ENCODE measurements around the gene FBH1. TPM values are rescaled to one million over a fixed set of nuclear protein-coding genes. Genes with fewer than 3 reads are reported as not detected.

Gene FBH1
- total RNA-seq, 1 experiment from 2014 or later, result 93.3 TPM

DNA sequence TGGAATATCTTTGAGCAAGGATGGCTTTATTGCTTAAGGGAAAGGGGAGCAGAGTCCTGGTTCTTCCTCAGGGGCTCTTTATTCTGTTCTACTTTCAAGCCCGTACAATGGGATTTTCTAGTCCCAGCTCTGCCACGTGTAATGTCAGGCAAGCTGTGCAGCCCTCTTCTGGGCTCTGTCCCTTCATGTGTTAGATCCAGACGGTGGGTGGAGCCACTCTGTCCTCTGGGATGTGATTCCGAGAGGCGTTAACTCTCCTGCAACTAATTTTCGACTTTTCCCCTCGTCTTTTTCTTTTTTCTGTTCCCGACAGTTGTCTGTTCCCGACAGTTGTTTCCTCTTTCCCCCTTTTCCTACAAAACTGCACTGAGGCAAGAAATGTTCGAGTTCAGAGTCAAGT is 34.8 kb downstream of the FBH1 start:
- no peak overlapping the region for H3K4me3 ChIP-seq
- H3K4me1 ChIP-seq (replicated peaks), result no peaks in the 10 kb centered on the region
- H3K9me3 ChIP-seq (replicated peaks), result no peaks in the 10 kb centered on the region
- no peak overlapping the region for H3K27ac ChIP-seq
- H3K36me3 ChIP-seq, result peaks cover 93% of the 10 kb centered on the region
- DNase-seq (ENCODE audit: low read depth in 1 of 2, low spot score in 2 of 2), result no peak
- H3K27me3 ChIP-seq (replicated peaks), result no peaks in the 10 kb centered on the region

DNA sequence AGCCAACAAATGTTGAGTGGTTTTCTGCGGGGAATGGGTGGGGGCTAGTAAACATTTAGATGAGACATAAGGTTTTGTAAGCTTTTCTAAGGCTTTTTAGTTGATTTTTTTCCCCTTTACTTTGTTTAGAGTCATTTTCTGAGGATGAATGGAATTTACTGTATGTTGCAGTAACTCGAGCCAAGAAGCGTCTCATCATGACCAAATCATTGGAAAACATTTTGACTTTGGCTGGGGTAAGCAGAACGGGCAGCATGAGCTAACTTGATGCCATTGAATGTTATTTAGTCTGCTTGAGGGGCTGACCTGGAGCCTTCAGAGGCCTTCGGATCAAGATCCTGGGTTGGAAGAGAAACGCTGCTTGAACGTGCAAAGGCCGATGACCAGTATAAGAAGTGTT is 37.3 kb downstream of the FBH1 start:
- Histone ChIP-seq H3K4me1 (replicated peaks) (no peaks in the 10 kb centered on the region), H3K9me3 (replicated peaks) (no peaks in the 10 kb centered on the region), H3K4me3 (no peak overlapping the region), H3K27ac (no peak overlapping the region), H3K27me3 (replicated peaks) (no peaks in the 10 kb centered on the region), H3K36me3 (peaks cover 91% of the 10 kb centered on the region)
- DNase-seq (ENCODE audit: low read depth in 1 of 2, low spot score in 2 of 2), result no peak

DNA sequence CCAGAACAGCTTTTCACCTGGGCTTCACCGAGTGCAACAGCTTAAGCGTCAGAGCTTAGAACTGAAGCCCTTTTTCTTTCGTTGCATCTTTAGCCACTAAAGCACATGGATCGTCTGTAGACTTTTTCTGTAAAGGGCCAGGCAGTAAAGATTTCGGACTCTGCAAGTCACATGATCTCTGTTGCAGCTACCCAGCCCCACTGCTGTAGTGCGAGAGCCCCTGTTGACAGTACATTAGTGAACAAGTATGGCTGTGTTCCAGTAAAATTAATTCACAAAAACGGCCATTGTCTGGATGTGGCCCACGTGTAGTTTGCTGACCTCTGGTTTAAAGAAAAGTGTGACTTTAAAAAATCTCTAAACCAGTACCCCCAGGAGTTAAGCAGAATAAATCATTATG is 39.4 kb downstream of the FBH1 start:
- peaks cover 79% of the 10 kb centered on the region for H3K36me3 ChIP-seq

DNA sequence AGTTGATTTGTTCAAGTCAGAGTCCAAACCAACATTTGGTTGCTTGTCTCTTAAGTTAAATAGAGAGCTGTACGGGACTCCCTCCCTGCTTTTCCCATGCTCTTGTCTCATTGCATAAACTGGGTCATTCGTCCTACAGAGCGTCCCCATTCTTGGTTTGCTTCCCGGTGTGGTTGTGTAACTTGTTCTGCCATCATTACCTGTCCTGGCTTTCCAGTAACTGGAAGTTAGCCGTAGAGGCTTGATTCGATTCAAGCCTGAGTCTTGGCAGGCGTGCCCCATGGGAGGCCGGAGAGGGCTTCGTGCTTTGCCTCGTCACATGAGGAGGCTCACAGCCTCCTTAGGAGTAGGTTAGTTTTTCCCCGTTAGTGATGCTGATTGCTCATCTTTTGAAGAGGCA is 40.2 kb downstream of the FBH1 start:
- no peak for DNase-seq (ENCODE audit: low read depth in 1 of 2, low spot score in 2 of 2)
- H3K27me3 ChIP-seq (replicated peaks), result no peaks in the 10 kb centered on the region
- H3K4me3 ChIP-seq, result no peak overlapping the region
- H3K27ac ChIP-seq, result no peak overlapping the region
- no peaks in the 10 kb centered on the region for H3K9me3 ChIP-seq (replicated peaks)
- H3K4me1 ChIP-seq (replicated peaks), result no peaks in the 10 kb centered on the region
- peaks cover 77% of the 10 kb centered on the region for H3K36me3 ChIP-seq

More for the DNA sequence above, 39.4 kb downstream of the FBH1 start:
- no peaks in the 10 kb centered on the region for H3K4me1 ChIP-seq (replicated peaks)
- no peak overlapping the region for H3K4me3 ChIP-seq
- no peak for DNase-seq (ENCODE audit: low read depth in 1 of 2, low spot score in 2 of 2)
- no peaks in the 10 kb centered on the region for H3K27me3 ChIP-seq (replicated peaks)
- no peaks in the 10 kb centered on the region for H3K9me3 ChIP-seq (replicated peaks)
- H3K27ac ChIP-seq, result no peak overlapping the region

DNA sequence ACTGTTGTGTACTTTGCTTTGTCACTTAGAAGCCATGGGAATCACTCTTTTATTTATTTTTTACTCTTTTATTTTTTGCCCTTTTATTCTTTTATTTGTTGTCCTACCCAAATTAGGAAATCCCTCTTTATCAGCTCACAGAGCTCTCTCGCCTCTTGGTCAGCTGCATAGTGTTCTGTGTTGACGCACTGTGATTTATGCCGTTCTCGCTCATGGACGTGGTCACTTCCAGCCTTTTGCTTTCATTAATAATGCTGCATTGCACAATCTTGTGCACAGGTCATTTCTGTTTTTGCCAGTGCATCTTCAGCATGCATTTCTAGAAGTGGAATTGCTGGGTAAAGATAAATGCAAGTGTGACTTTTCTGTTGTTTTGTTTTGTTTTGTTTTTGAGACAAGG is 42.3 kb downstream of the FBH1 start:
- H3K4me3 ChIP-seq, result no peak overlapping the region
- no peaks in the 10 kb centered on the region for H3K4me1 ChIP-seq (replicated peaks)
- no peaks in the 10 kb centered on the region for H3K9me3 ChIP-seq (replicated peaks)
- no peak overlapping the region for H3K27ac ChIP-seq
- H3K36me3 ChIP-seq, result peaks cover 77% of the 10 kb centered on the region
- no peak for DNase-seq (ENCODE audit: low read depth in 1 of 2, low spot score in 2 of 2)
- H3K27me3 ChIP-seq (replicated peaks), result no peaks in the 10 kb centered on the region

DNA sequence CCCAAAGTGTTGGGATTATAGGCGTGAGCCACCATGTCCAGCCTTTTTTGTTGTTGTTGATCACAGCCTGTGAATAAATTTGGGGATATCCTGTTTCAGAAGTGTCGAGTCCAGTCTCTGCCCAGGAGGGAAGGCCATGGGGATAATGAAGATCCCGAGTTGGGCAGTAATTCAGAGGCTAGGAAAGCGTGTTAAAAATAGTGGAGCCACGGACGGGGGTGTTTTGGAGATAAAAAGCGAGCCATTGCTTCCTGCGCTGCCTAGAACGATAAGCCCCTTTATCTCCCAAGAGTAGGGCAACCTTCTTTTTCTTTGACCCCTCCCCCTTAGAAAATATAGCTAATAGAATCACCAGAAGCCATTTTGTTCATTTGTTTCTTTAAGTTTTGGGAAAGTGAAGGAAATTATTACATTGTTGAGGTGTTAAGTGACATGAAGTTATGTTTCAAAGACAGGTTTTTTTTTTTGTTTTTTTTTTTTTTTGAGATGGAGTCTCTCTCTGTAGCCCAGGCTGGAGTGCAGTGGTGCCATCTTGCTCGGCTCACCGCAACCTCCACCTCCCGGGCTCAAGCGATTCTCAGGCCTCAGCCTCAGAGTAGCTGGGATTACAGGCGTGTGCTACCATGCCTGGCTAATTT is 44.0 kb downstream of the FBH1 start:
- Histone ChIP-seq H3K4me1 (replicated peaks) (no peaks in the 10 kb centered on the region), H3K36me3 (peaks cover 77% of the 10 kb centered on the region), H3K27me3 (replicated peaks) (no peaks in the 10 kb centered on the region), H3K4me3 (no peak overlapping the region), H3K27ac (no peak overlapping the region), H3K9me3 (replicated peaks) (no peaks in the 10 kb centered on the region)
- DNase-seq (ENCODE audit: low read depth in 1 of 2, low spot score in 2 of 2), result no peak

DNA sequence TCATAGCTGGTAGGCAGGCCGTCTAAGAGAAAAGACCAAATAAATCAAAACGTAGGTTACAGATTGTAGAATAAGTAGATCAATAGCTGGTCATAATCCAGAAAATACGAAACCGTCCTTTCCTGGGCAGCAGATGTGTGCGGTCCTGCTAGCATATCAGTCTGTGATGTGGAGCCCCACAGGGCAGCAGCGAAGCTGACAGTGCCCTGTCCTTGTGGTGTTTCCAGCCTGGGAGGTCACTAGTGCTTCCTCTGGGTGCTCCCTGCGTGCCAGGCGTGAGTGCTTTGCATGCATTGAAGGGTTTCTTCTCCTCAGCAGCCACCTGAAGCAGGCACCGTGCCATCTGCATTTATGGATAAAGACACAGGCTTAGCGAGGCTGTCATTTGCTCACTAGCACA is 45.6 kb downstream of the FBH1 start:
- no peak overlapping the region for H3K4me3 ChIP-seq
- H3K27me3 ChIP-seq (replicated peaks), result no peaks in the 10 kb centered on the region
- H3K9me3 ChIP-seq (replicated peaks), result no peaks in the 10 kb centered on the region
- DNase-seq (ENCODE audit: low read depth in 1 of 2, low spot score in 2 of 2), result no peak
- peaks cover 61% of the 10 kb centered on the region for H3K36me3 ChIP-seq
- no peaks in the 10 kb centered on the region for H3K4me1 ChIP-seq (replicated peaks)
- no peak overlapping the region for H3K27ac ChIP-seq

DNA sequence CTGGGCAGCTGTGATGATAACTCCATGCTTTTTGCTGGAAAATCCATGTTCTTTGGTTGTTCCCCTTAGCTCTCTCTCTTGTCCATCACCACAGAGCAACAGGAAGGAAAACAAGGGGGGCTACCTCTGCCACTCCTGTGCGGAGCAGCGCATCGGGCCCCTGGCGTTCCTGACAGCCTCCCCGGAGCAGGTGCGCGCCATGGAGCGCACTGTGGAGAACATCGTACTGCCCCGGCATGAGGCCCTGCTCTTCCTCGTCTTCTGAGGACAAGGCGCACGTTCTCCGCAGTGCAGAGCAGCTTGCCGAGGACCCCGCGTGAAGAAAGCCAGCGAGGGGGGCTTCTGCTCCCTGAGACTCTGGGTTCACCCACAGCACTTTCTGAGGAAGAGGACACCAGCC is 47.0 kb downstream of the FBH1 start:
- no peak for DNase-seq (ENCODE audit: low read depth in 1 of 2, low spot score in 2 of 2)
- Histone ChIP-seq H3K9me3 (replicated peaks) (no peaks in the 10 kb centered on the region), H3K4me3 (no peak overlapping the region), H3K27ac (no peak overlapping the region), H3K4me1 (replicated peaks) (no peaks in the 10 kb centered on the region), H3K36me3 (peaks cover 53% of the 10 kb centered on the region), H3K27me3 (replicated peaks) (no peaks in the 10 kb centered on the region)

DNA sequence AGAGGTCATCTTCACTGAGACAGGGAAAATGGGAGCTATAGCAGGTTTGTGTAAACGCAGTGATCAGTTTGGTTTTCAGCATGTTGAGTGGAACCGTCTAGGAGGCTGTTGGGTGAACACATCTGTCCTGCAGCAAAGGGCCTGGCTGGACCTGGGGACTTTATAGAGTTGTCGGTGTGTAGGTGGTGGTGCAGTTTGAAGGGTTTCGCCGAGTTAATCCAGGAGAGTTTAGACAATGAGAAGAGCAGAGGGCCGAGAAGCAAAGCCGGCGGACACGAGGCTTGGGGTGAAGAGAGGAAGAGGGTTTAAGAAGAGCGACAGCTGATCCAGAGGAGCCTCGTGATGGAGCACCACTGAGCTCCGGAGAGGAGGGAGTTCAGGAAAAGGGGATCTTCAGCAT is 48.2 kb downstream of the FBH1 start:
- no peaks in the 10 kb centered on the region for H3K27me3 ChIP-seq (replicated peaks)
- H3K4me1 ChIP-seq (replicated peaks), result no peaks in the 10 kb centered on the region
- DNase-seq (ENCODE audit: low read depth in 1 of 2, low spot score in 2 of 2), result no peak
- H3K36me3 ChIP-seq, result peaks cover 43% of the 10 kb centered on the region
- no peak overlapping the region for H3K4me3 ChIP-seq
- H3K27ac ChIP-seq, result no peak overlapping the region
- no peaks in the 10 kb centered on the region for H3K9me3 ChIP-seq (replicated peaks)

DNA sequence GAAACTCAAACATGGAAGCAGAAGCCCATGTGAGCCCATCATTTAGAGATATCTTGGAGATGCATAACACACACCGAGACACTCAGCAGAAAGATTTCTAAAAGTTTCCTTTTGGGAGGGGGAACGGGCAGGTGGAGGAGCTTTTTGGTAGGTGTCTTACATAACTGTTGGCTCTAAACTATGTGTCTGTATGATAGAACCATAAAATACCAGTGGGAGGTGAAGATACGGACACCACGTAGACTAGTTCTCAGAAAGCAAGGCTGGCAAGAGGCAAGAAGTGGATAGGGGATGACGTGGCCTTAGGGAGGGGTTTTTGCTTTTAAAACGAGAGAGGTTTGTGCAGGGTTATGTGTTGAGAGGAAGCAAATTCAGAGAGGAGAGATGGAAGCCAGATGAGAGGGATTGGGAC is 50.8 kb downstream of the FBH1 start:
- Histone ChIP-seq H3K4me3 (no peak overlapping the region), H3K27ac (no peak overlapping the region), H3K4me1 (replicated peaks) (peaks cover 17% of the 10 kb centered on the region), H3K36me3 (peaks cover 29% of the 10 kb centered on the region), H3K9me3 (replicated peaks) (no peaks in the 10 kb centered on the region), H3K27me3 (replicated peaks) (no peaks in the 10 kb centered on the region)
- DNase-seq (ENCODE audit: low read depth in 1 of 2, low spot score in 2 of 2), result no peak

DNA sequence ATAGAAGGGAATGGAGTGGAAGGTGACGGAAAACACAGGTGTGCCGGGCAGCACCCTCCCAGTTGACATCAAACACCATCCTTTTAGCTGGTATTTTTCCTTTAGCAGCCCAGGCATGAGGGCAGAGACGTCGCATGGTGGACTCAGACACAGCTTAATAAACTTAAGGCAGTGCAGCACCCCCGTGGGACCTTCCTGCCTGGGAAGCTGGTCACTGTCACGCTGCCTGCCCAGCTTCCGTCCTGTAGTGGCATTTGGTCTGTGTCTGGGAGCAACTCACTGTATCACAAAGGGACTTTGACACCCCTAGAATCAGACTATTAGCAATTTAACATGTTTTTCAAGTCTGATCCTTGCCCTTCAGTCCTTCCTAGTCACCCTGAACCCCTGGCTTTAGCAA is 51.5 kb downstream of the FBH1 start:
- H3K27me3 ChIP-seq (replicated peaks), result no peaks in the 10 kb centered on the region
- peaks cover 22% of the 10 kb centered on the region for H3K36me3 ChIP-seq
- no peak overlapping the region for H3K27ac ChIP-seq
- no peak for DNase-seq (ENCODE audit: low read depth in 1 of 2, low spot score in 2 of 2)
- H3K4me3 ChIP-seq, result no peak overlapping the region
- H3K4me1 ChIP-seq (replicated peaks), result peaks cover 24% of the 10 kb centered on the region
- H3K9me3 ChIP-seq (replicated peaks), result no peaks in the 10 kb centered on the region

DNA sequence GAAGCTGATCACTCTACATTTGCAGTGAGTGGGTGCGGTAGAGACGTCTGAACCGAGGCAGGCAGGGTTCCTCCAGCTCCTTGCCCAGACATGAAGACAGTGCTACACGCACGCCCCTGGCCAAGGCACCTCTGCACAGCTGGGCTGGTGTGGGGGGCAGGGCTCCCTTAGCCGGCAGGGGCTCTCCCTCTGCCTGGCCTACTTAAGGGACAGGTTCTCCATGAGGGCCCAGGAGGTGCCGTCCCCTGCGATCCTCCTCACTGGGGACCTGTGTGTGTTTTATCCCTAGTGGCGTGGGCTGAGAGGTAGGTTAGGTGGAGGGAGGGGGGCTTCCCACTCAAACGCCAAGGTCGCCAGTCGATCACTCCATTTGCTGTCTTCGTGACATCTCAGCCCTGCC is 52.0 kb downstream of the FBH1 start:
- H3K9me3 ChIP-seq (replicated peaks), result no peaks in the 10 kb centered on the region
- no peak overlapping the region for H3K4me3 ChIP-seq
- H3K36me3 ChIP-seq, result peaks cover 18% of the 10 kb centered on the region
- peaks cover 24% of the 10 kb centered on the region for H3K4me1 ChIP-seq (replicated peaks)
- DNase-seq (ENCODE audit: low read depth in 1 of 2, low spot score in 2 of 2), result no peak
- H3K27me3 ChIP-seq (replicated peaks), result no peaks in the 10 kb centered on the region
- H3K27ac ChIP-seq, result no peak overlapping the region

DNA sequence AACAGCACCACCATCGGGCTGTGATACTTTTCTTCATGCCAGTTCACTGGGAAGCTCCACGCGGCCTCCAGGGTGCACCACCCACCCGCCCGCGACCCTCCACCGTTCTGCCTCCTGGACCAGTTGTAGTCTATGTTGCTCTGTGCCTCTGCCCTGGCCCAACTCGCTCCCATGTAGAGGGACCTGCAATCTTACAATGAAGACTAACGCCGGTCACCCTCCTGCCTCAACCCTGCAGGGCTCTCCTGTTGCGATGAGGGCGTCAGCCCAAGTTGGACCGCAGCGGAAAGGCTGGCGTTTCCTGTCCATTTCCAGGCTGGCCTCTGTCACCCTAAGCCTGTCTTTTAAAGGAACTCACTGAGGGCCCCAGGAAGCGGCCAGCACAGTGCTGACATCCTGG is 52.4 kb downstream of the FBH1 start:
- peaks cover 13% of the 10 kb centered on the region for H3K36me3 ChIP-seq
- H3K9me3 ChIP-seq (replicated peaks), result no peaks in the 10 kb centered on the region
- H3K4me3 ChIP-seq, result no peak overlapping the region
- no peak overlapping the region for H3K27ac ChIP-seq
- DNase-seq (ENCODE audit: low read depth in 1 of 2, low spot score in 2 of 2), result no peak
- H3K4me1 ChIP-seq (replicated peaks), result peaks cover 24% of the 10 kb centered on the region
- H3K27me3 ChIP-seq (replicated peaks), result no peaks in the 10 kb centered on the region

DNA sequence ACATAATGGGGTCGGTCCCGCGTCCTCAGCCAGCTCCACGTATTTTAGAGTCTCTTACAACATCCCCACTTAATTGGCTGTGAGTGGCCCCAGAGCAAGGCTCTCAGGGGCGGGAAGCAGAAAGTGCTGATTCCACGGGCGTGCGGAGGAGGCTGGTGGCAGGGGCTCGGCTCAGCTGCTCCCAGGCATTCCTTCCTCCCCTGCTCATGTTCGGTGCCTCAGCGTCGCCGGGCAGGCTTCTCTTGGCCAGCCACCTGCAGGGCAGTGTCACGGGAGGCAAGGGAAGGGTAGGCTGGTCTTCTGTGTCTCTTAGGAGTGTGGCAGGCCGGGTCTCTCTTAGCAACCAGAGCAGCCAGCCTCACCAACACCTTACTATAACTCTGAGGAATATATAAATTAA is 53.5 kb downstream of the FBH1 start:
- H3K27ac ChIP-seq, result no peak overlapping the region
- H3K9me3 ChIP-seq (replicated peaks), result no peaks in the 10 kb centered on the region
- no peaks in the 10 kb centered on the region for H3K27me3 ChIP-seq (replicated peaks)
- peaks cover 3% of the 10 kb centered on the region; the same call in 1 of the 2 replicates for H3K36me3 ChIP-seq
- no peak for DNase-seq (ENCODE audit: low read depth in 1 of 2, low spot score in 2 of 2)
- peaks cover 24% of the 10 kb centered on the region for H3K4me1 ChIP-seq (replicated peaks)
- H3K4me3 ChIP-seq, result no peak overlapping the region

Measured in SJSA1 (cell line).